ENCODE measurements around the gene NCOA7.

DNA sequence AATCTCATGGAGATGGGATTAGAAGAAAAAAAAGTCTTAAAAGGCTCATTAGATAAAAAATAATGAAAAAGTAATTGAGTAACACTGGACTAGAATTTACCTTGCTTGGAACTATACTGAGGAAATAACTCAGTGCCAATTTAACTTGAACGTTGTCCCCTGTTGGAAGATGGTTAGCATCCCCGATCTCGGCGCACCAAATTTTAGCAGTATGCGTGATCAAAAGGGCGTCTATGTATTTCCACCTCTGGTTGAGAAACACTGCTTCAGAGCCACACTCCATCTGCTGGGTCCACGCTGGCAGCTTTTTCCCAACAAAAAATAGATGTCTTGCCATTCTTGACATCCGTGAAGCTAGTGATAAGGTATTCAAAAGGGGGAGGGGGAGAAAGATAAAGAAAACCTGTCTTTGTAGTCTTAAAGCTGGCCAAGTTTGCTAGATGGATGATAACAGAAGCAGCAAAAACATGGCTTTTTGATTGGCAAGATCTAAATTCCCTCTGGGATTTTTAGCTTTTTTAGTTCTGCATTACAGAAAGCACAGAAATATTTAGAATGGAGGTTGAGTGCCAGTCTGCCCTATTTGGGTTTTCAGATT, 172.2 kb downstream of the NCOA7 start:
- TF ChIP-seq BACH1 (IDR thresholded peaks at IDR 0.05; ENCODE audit: low read length) (no peak), POLR2AphosphoS5 (IDR thresholded peaks at IDR 0.05; ENCODE audit: low read depth, low read length) (no peak), EZH2 (IDR thresholded peaks at IDR 0.05; ENCODE audit: low read depth, low read length, severe bottlenecking) (no peak), POLR2A (IDR thresholded peaks at IDR 0.05; ENCODE audit: control extremely low read depth in 1 of 2, low read depth in 2 of 2, low read length in 2 of 2) (no peak)
- TF ChIP-seq, protein P1, sequence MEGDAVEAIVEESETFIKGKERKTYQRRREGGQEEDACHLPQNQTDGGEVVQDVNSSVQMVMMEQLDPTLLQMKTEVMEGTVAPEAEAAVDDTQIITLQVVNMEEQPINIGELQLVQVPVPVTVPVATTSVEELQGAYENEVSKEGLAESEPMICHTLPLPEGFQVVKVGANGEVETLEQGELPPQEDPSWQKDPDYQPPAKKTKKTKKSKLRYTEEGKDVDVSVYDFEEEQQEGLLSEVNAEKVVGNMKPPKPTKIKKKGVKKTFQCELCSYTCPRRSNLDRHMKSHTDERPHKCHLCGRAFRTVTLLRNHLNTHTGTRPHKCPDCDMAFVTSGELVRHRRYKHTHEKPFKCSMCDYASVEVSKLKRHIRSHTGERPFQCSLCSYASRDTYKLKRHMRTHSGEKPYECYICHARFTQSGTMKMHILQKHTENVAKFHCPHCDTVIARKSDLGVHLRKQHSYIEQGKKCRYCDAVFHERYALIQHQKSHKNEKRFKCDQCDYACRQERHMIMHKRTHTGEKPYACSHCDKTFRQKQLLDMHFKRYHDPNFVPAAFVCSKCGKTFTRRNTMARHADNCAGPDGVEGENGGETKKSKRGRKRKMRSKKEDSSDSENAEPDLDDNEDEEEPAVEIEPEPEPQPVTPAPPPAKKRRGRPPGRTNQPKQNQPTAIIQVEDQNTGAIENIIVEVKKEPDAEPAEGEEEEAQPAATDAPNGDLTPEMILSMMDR (IDR thresholded peaks at IDR 0.05; ENCODE audit: control extremely low read depth in 1 of 3, insufficient read depth in 1 of 3, low read depth in 1 of 3, low read length in 3 of 3): no peak
- TF ChIP-seq, protein P2, sequence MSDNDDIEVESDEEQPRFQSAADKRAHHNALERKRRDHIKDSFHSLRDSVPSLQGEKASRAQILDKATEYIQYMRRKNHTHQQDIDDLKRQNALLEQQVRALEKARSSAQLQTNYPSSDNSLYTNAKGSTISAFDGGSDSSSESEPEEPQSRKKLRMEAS (IDR thresholded peaks at IDR 0.05): no peak
